ENCODE measurements around the gene DNAJB6.
"Not testable (repeated sequence)": the region's sequence is repeated elsewhere in the genome, so short reads cannot be mapped to it uniquely, and the experiment has no call there.

DNAJB6 gene

GRCh38 chr7:157442993-157443831 is 106.4 kb downstream of the DNAJB6 start:
- DNase-seq (ENCODE audit: low spot score), result no peak

GRCh38 chr7:157444011-157444842 is 107.4 kb downstream of the DNAJB6 start:
- DNase-seq (ENCODE audit: low spot score), result no peak

DNA sequence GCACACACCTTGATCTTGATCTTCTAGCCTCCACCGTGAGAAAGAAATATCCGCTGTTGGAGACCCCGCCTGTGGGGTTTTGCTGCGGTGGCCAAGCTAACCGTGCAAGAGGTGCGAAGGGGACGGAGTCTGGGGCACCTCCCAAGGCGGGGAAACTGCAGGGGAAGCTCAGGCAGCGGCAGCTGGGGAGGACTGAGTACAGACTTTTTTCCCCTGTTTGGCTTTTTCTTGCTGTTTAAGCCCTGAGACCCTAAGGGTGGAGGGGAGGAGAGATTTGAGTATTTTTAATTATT is 108.0 kb downstream of the DNAJB6 start:
- no peak for DNase-seq (ENCODE audit: low spot score)

DNA sequence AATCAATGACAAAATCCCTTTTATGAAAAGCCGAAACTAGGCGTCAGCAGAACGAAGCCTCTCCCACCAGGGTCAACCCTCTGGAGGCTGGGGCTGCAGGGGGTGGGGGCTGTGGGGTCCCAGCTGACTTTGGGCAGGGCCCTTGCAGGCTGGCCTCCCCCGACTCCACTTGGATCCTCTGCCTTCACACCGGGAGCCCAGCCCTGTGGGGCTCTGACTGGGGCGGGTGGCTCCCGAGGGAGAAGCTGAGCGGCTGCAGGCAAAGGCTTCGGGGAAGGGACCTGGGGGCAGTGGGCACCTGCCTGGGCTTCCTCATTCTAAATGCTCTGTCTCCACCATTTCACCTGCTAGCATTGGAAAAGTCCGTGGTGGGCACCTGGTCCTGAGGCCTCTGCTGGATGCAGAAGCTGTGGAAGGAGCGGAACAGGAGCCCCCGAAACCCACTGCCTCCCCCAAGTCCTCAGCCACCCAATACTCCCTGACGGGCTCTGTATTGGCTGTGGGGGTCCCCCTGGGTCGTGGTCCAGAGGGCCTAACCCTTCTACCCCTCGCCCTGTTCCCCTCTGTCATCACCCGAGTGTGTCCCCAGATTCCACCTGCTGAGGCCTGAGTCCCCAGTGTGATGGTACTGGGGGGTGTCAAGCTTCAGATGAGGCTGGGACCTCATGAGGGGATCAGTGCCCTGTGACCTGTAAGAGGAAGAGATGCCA is 108.6 kb downstream of the DNAJB6 start:
- no peak for DNase-seq (ENCODE audit: low spot score)

- DNase-seq (ENCODE audit: low spot score), result no peak
Measured at GRCh38 chr7:157445956-157446295, 109.1 kb downstream of the DNAJB6 start.

DNA sequence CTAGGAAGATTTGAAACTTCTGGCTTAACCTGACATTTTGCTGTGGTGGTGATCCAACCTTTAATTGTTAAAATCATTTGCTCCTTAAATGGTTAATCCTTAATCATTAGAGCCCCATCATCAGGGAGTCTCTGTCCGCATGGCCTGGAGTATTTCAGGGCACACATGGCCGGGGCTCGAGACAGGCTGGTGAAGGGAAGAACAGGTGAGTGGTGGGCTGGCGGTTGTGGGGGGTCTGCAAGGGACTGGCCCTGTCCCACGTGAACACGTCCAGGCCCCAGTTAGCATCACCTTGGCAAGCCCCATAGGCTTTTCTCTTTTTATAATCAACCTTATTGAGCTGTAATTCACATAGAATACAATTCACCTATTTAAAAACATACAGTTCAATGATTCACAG is 109.5 kb downstream of the DNAJB6 start:
- DNase-seq (ENCODE audit: low spot score), result no peak

DNA sequence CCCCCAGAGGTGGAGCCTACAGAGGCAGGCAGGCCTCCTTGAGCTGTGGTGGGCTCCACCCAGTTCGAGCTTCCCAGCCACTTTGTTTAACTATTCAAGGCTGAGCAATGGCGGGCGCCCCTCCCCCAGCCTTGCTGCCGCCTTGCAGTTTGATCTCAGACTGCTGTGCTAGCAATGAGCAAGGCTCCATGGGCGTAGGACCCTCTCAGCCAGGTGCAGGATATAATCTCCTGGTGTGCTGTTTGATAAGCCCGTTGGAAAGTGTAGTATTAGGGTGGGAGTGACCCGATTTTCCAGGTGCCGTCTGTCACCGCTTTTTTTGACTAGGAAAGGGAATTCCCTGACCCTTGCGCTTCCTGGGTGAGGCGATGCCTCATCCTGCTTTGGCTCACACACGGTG is 117.2 kb downstream of the DNAJB6 start:
- not testable (repeated sequence) for DNase-seq (ENCODE audit: low spot score)

DNA sequence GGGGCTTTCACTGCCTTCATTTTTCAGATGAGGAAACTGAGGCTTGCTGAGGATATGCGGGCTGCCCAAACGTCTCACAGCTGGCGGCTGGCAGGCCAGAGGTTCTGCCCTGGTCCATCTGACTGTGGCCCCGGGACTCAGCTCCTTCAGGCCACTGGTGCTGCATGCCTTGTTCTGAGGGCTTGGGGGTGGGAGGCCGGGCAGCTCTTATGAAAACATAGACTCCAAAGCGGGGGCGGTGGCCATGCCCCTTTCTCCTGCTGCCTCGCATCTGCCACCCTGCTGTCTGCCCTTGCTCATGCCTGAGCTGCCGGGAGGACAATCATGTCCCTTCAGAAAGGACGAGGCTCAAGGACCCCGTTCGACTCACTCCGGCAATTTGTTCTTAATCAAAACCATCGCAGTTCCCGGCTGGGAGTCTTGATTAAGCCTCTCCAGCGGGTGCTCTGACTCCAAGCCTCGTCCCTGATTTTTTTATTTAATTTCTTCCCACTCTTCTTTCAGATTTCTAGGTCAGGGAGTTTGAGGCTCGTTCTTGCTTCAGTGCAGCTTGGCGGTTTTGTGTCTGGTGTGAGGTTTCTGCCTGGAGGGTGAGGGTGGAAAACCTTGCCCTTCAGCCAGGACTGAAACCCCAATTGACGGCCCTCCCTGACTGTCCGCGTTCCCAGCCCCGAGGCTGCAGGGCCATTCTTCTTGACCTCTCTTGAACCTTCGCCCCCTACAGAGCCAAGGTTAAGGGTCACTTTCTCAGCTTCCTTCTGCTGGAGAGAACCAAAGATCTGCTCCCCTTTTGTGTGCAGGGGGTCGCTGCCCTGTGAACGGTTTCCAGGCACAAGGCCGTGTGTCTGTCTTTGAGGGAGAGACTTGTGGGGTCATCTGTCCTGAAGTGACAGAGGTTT is 120.8 kb downstream of the DNAJB6 start:
- no peak for DNase-seq (ENCODE audit: low spot score)

GRCh38 chr7:157458254-157458633 is 121.4 kb downstream of the DNAJB6 start:
- DNase-seq (ENCODE audit: low spot score), result no peak

DNA sequence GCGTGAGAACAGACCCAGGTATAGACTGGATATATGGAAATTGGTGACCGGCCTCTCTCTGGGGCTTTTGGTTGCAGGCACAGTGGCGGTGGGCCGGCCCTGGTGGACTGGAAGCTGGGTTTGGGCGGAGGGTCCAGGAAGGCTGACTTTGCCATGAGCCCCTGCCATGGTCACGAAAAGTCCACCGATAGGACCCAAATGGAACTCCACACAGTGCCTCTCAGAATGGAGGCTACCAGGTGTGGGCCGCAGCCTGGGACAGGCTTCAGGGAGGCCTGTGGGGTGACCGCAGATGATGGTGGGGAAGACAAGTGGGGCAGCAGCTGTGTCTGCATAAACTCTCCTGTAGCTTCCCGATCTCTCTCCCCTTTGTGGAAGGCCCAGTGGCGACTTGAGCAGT is 123.2 kb downstream of the DNAJB6 start:
- DNase-seq (ENCODE audit: low spot score), result no peak

DNA sequence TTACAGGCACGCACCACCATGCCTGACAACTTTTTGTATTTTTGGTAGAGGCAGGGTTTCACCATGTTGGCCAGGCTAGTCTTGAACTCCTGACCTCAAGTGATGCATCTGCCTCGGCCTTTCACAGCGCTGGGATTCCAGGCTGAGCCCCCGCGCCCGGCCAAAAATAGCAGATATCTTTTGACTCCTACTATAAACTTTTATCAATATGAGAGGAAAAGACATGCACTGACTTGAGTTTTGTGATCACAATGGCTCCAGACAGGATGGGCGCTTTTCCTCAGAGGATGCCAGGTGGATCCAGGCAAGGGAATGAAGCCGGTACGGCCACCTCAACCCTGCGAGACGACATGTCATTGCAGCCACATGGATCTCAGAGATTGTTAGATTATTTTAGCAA is 123.9 kb downstream of the DNAJB6 start:
- no peak for DNase-seq (ENCODE audit: low spot score)

GRCh38 chr7:157461573-157462418 is 125.0 kb downstream of the DNAJB6 start:
- no peak for DNase-seq (ENCODE audit: low spot score)

DNA sequence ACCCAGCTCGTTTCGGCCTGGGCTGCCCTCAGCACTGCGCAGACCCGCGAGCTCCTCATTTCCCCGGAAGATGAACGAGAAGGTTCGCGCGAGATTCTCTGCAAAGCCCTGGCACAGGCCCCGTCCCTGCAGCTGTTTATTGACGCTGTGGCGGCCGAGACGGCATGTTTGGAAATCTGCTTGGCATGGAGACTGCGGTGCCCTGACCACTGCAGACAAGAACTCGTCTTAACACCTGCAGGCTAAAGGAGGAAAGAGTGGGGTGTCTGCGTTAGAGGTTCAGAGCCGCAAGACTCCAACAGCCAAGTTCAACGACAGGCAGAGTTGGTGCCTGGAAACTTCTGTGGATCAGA is 125.6 kb downstream of the DNAJB6 start:
- DNase-seq (ENCODE audit: low spot score), result no peak

DNA sequence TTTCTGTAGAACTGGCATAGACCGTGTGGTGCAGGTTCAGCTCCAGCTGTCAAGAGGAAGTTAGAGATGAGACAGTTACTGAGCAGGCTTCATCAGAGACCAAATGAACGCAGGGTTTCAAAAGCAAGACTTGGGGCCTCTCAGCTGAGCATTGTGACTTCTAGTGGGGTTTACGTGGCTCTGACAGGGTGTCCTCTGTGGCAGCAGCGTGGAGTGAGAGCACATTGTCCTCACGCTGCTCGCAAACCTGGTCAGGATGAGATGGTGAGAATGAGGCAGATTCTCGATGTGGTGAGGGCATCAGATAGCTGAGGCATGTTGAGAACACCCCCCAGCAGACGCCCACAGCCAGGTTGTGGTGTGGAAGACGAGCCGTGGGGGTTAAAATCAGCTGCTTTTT is 126.0 kb downstream of the DNAJB6 start:
- no peak for DNase-seq (ENCODE audit: low spot score)

DNA sequence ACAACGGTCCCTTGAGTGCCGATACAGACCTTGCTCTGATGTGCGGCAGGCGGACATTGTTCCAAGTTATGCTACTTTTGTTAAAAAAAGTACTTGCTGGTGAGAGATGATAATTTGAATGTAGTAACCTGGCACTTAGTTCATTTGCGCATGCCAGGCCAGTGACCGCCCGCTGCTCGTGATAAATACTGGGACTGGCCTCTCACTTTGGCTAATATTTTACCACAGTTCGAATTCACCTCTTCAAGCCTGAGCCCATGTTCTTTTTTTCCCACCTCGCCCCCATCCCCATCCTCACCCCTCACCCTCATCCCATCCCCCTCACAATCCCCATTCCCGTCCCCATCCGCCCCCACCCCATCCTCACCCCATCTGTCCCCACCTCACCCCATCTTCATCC is 126.4 kb downstream of the DNAJB6 start:
- DNase-seq (ENCODE audit: low spot score), result no peak

DNA sequence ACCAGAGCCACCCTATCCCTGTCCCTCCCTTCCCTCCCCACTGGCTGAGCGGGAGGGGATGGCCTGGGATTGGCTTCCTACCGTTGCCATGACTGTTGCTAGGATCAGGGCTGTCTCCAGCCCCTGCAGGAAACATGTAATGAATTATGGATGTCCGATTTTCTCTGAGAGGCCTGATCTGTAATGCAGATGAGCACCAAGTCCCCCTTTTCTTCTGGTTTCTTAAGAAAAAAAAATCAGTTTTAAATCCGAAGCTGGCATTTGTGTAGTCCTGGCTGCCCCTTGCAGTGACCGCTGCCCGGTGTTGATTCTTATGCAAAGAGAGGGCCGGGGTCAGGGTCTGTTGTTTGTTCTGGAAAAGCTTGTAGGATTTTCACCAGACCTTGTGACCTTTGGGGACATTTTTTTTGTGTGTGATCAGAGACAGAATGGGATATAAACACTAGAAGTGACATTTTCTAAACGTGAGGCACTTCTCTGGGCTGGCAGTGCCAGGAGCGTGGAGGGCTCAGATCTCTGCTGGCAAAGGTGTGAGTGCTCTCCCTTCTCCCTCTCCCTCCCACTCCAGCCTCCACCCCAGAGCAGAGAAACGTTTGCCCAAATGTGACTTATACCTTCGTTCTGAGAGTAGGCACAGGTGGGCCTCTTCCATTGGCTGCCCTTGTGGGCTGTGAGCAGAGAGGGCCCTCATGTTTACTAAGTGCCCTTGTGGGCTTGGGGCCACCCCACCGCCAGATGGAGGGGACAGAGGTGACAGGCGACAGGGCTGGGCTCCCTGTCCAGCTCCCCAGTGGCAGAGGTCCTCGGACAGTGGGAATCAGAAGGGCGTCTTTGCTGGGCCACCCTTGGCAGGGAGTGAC is 127.5 kb downstream of the DNAJB6 start:
- DNase-seq (ENCODE audit: low spot score), result no peak

DNA sequence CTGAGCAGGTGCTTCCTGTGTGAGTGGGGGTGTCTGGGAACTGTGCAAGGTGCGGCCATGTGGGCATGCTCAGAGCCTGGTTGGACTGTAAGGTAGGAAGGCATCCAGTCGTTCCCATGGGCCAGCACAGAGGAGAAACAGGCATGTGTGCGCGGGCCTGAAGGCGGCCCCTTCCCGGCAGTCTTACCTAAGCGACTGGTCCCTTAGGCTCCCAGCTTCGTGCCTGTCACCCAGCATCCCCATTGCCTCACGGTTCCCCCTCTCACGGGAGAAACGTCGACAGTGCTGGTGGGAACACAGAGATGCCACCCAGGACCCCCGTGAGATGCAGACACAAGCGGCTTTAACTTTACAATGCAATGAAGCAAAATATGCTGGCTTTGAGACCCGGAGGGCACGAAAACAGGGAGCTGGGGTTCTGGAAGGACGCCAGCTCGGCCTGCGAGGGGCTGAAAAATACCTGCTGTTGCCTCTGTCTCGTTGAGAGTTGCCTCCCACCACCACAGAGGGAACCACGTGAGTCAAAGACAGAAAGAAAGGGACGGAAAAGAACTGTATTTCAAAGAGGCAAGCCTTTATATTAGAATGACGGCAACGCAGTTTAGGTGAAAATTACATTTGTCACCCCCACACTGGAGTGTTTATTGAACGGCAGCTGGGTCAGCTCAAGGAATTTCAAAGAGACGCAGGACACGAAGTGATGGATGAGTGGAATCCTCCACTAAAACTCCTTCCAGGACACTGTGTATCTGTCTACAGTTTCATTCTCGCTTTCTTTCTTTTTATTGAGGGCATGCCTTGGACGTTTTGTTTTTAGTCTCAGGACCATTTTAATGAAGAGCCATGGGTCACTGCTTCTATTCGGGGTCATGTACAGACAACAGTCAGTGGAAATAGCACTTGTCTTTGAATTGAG is 128.4 kb downstream of the DNAJB6 start:
- DNase-seq (ENCODE audit: low spot score), result no peak

- DNase-seq (ENCODE audit: low spot score), result no peak
Measured at GRCh38 chr7:157465891-157466866, 129.4 kb downstream of the DNAJB6 start.
